GM12875 (cell line): ENCODE results near the gene FAM229A.

Source experiments
- H3K4me3 ChIP-seq: one replicate; pipeline ENCODE4 v1.5.1; 2011; ENCODE audit warnings: low read depth, low read length, control low read depth
- CTCF ChIP-seq: IDR thresholded peaks from 2 replicates; pipeline ENCODE4 v1.5.1; 2011; ENCODE audit warnings: low read depth, mild to moderate bottlenecking, control low read depth, inconsistent platforms, low read length, moderate library complexity, borderline replicate concordance; ENCODE audit not compliant: insufficient read depth

The FAM229A gene

GRCh38 chr1:32392325-32392724 is 30.0 kb upstream of the FAM229A start:
- TF ChIP-seq CTCF = no peak
- H3K4me3 ChIP-seq = no peak overlapping the region

GRCh38 chr1:32390904-32391870 is 28.9 kb upstream of the FAM229A start:
- H3K4me3 ChIP-seq = no peak overlapping the region
- TF ChIP-seq CTCF = no peak

GRCh38 chr1:32388641-32389040 is 26.4 kb upstream of the FAM229A start:
- no peak for TF ChIP-seq CTCF

GRCh38 chr1:32386676-32387392 is 24.5 kb upstream of the FAM229A start:
- no peak overlapping the region for H3K4me3 ChIP-seq
- no peak for TF ChIP-seq CTCF

More at GRCh38 chr1:32388641-32389040, 26.4 kb upstream of the FAM229A start:
- H3K4me3 ChIP-seq = no peak overlapping the region

- H3K4me3 ChIP-seq = no peak overlapping the region
- TF ChIP-seq CTCF = no peak
These were observed 17.8 kb upstream of the FAM229A start for GRCh38 chr1:32380057-32380456.

- no peak overlapping the region for H3K4me3 ChIP-seq
- no peak for TF ChIP-seq CTCF
These were observed 15.4 kb upstream of the FAM229A start for GRCh38 chr1:32377541-32378220.
